Lower leg skin (tissue), 4 donors: ENCODE measurements around the gene TAT. TPM values are rescaled to one million over a fixed set of nuclear protein-coding genes. Genes with fewer than 3 reads are reported as not detected.

Experiments used
- DNase-seq, 2 donors: peaks; one replicate each; pipeline ENCODE4 v3.0.0-alpha.2; 2019; ENCODE audit warnings: low spot score in 2 of 2
- H3K4me3 ChIP-seq: fragments of 200-600 bp; sonication (generic); 2 replicates; pipeline ENCODE4 v1.5.1; 2017; ENCODE audit warnings: mild to moderate bottlenecking, low read depth; ENCODE audit not compliant: poor library complexity, severe bottlenecking
- POLR2A ChIP-seq, 2 donors: fragments of 450-650 bp; IDR thresholded peaks; one replicate each; pipeline ENCODE4 v1.6.1; 2016 to 2017; ENCODE audit warnings: antibody characterized with exemption in 2 of 2, mild to moderate bottlenecking in 1 of 2, moderate library complexity in 1 of 2
- WGBS, 2 donors: methylation state at CpG; one replicate each; pipeline ENCODE4 v1.1.5; 2018; 5-methylcytosine and 5-hydroxymethylcytosine counted together
- intact Hi-C: fragments of 100-400 bp; cut with DNase I; formaldehyde crosslinking; loops from one replicate; pipeline ENCODE4 v1.15.0; 2023; ENCODE audit warnings: low total_unique reads
- total RNA-seq, 4 donors: library from RNA; depleted of rRNA; stranded (reverse); fragments of >200 nt; gene quantifications; one replicate each; pipeline ENCODE4 v1.1.0, GENCODE V29; 2016
- TF ChIP-seq, protein P1 (sequence below), 3 donors: fragments of 450-650 bp; IDR thresholded peaks; one replicate each; pipeline ENCODE4 v1.5.1; 2016; ENCODE audit warnings: antibody characterized with exemption in 3 of 3, mild to moderate bottlenecking in 3 of 3, moderate library complexity in 2 of 3

TAT gene
- not detected for total RNA-seq

DNA sequence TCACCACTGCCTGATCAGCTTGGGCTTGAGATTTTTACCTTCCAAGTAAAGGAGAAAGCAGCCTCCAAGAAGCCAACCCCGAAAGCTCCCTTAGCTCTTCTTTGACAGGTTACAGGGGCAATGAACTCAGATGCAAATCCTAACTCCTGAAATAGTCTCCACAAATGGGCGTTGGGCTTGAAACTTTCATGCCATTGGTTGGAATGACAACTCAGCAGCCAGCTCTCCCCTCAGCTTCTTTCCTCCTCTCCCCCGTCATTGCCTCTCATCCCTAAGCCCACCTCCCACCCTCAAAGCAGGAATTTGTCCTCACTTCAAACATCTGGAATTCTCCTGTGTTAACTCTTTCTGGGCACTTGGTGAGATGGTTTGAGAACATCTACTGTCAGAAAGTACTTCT, at the start of gene TAT:
TAT (minus strand) TSS at position 122 of the 400 bp plus-strand sequence. CDS start 677 bp downstream, outside the sequence.
- no peak for TF ChIP-seq POLR2A (IDR thresholded peaks at IDR 0.05)
- TF ChIP-seq, protein P1, sequence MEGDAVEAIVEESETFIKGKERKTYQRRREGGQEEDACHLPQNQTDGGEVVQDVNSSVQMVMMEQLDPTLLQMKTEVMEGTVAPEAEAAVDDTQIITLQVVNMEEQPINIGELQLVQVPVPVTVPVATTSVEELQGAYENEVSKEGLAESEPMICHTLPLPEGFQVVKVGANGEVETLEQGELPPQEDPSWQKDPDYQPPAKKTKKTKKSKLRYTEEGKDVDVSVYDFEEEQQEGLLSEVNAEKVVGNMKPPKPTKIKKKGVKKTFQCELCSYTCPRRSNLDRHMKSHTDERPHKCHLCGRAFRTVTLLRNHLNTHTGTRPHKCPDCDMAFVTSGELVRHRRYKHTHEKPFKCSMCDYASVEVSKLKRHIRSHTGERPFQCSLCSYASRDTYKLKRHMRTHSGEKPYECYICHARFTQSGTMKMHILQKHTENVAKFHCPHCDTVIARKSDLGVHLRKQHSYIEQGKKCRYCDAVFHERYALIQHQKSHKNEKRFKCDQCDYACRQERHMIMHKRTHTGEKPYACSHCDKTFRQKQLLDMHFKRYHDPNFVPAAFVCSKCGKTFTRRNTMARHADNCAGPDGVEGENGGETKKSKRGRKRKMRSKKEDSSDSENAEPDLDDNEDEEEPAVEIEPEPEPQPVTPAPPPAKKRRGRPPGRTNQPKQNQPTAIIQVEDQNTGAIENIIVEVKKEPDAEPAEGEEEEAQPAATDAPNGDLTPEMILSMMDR (IDR thresholded peaks at IDR 0.05), result no peak
- 24% methylated on average over 3 of the region's 3 CpGs for WGBS, 2 donors
- intact Hi-C loops, result no loop called here
- DNase-seq, result no peak
- H3K4me3 ChIP-seq, result no peak within 1 kb of the TSS

DNA sequence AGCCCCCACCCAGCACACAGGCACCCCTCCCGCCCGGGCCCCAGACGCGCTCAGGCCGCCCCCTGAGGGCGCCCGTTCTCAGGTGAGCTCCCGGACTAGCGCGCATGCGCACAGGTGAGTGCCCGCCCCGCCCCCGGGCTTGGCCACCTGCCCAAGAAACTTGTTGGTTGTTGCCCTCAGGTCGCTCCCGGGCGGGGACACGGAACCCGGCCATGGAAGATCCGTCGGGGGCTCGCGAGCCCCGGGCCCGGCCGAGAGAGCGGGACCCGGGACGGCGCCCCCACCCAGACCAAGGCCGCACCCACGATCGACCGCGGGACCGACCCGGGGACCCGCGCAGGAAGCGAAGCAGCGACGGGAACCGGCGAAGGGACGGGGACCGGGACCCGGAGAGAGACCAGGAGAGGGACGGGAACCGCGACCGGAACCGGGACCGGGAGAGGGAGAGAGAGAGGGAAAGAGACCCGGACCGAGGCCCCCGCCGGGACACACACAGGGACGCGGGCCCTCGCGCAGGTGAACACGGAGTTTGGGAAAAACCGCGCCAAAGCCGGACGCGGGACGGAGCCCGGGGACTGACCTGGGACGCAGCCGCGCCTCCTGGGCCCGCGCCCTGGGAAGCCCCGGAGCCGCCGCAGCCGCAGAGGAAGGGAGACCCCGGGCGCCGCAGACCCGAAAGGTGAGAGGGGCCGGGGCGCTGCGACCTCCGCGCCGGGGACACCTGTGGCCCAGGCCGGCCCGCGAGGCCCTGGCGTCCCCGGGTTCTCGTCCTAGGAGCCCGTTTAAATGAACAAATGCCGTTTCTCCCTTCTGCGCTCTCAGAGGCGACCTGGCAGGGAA, 49.3 kb upstream of the TAT start, which contains the start of gene MARVELD3:
MARVELD3 (plus strand) TSS at position 167 of the 840 bp plus-strand sequence; CDS start at position 213, 46 bp downstream.
- WGBS, 2 donors, result 1% methylated on average over 80 to 85 of the region's 98 CpGs
- no peak for TF ChIP-seq POLR2A (IDR thresholded peaks at IDR 0.05)
- TF ChIP-seq, protein P1 (IDR thresholded peaks at IDR 0.05), result no peak
- peak; percentile 58 to 94 for DNase-seq
- H3K4me3 ChIP-seq, result peak within 1 kb of the TSS; percentile 10
- intact Hi-C loops, result no loop called here

DNA sequence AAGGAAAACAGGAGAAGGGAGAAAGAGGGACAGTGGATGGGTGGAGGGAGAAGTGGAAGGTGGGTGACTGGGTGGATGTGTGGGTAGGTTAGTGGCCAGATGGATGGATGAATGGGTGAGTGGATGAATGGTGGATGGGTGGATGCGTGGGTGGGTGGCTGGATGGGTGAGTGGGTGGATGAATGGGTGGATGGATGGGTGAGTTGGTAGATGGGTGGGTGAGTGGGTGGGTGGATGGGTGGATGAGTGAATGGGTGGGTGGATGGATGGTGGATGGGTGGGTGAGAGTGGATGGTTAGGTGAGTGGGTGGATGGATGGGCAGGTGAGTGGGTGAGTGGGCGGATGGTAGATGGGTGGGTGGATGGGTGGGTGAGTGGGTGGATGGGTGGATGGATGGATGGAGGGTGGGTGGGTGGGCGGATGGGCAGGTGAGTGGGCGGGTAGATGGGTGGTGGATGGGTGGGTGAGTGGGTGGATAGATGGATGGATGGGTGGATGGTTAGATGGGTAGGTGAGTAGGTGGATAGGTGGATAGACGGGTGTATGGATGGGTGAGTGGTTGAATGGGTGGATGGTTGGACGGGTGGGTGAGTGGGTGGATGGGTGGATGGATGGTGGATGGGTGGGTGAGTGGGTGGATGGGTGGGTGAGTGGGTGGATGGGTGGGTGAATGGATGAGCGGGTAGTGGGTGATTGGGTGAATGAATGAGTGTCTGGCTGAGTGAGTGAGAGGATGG, 48.4 kb upstream of the TAT start:
- 91 to 92% methylated on average over 7 of the region's 7 CpGs for WGBS, 2 donors
- no peak for DNase-seq
- H3K4me3 ChIP-seq, result no peak overlapping the region
- intact Hi-C loops, result no loop called here
- TF ChIP-seq, protein P1 (IDR thresholded peaks at IDR 0.05), result no peak
- TF ChIP-seq POLR2A (IDR thresholded peaks at IDR 0.05), result no peak

DNA sequence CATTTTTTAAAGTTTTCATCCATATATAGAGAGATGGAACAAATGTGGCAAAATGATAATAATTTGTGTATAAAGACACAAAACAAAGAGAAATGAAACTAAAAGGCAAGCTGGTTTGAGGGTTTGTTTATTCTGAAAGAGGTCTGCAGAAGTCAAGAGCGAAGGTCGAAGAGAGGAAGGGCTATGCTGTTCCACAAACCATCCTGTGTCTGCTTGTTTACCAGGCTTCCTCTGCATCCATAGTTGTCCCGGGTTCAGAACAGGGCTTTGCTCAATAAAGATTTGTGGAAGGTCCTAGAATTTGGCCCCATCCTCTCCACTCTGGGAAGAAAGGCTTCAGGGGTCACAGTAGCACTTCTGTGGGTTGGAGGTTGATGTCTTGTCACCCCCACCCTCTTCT, 46.7 kb upstream of the TAT start:
- WGBS, 2 donors, result 63 to 65% methylated on average over 3 of the region's 3 CpGs
- H3K4me3 ChIP-seq, result no peak overlapping the region
- no peak for DNase-seq
- intact Hi-C loops, result no loop called here
- TF ChIP-seq, protein P1 (IDR thresholded peaks at IDR 0.05), result no peak
- no peak for TF ChIP-seq POLR2A (IDR thresholded peaks at IDR 0.05)

DNA sequence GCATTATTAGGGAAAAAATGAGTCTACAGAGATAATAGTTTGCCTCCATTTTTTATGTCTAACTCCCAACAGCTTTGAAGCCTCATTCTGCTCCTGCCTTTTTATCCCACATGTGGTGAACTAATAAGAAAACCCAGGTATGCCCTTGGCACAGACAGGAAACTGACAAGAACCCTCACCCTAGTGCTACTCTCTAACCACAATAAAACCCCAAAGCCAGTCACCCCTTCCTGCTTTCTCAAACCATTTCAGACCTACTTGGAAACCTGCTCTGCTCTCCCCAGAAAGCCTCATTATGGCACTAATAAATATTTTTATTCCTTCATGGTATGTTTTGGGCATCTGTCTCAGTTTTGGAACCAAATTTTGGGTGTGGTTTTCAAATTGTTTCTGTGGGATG, 45.2 kb upstream of the TAT start:
- no peak overlapping the region for H3K4me3 ChIP-seq
- DNase-seq, result no peak
- no peak for TF ChIP-seq POLR2A (IDR thresholded peaks at IDR 0.05)
- TF ChIP-seq, protein P1 (IDR thresholded peaks at IDR 0.05), result no peak
- intact Hi-C loops, result no loop called here
